ENCODE measurements around the gene CENPB.
"Not testable (repeated sequence)": the region's sequence is repeated elsewhere in the genome, so short reads cannot be mapped to it uniquely, and the experiment has no call there.

The CENPB gene, protein sequence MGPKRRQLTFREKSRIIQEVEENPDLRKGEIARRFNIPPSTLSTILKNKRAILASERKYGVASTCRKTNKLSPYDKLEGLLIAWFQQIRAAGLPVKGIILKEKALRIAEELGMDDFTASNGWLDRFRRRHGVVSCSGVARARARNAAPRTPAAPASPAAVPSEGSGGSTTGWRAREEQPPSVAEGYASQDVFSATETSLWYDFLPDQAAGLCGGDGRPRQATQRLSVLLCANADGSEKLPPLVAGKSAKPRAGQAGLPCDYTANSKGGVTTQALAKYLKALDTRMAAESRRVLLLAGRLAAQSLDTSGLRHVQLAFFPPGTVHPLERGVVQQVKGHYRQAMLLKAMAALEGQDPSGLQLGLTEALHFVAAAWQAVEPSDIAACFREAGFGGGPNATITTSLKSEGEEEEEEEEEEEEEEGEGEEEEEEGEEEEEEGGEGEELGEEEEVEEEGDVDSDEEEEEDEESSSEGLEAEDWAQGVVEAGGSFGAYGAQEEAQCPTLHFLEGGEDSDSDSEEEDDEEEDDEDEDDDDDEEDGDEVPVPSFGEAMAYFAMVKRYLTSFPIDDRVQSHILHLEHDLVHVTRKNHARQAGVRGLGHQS
- 59.4 to 127 reads per million in 2 donors for total RNA-seq

DNA sequence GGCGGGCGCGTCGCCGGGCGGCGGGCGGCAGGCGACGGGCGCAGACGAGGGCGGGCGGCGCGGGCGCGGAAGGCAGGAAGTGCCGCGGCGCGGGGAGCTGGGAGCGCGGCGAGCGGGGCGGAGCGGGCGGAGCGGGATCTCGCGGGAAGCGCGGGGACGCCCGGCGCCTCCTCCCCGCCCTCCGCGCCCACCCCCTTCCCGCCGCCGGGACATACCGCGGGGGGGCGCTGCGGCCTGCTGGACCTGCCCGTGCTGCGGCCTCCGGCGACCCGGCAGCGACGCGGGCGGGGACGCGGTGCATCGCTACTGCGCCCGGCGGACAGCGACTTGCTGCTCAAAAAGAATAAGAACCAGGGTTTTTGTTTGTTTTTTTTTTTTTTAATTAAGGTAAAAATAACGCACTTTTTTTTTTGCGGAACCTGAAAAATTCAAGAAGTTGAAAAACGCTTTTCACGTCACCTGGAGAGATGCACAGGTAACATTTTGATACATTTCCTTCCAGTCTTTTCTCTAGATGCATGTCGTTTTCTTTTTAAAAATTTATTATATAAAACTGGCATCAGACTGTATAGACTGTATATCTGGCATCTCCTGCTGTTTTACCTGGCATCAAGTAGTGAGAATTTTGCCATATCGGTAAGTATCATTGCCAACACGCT lies at the start of gene CENPB:
CENPB (minus strand) TSS at position 76 of the 659 bp plus-strand sequence. CDS start 257 bp downstream, outside the sequence.
- peak; percentile 92 for DNase-seq

DNA sequence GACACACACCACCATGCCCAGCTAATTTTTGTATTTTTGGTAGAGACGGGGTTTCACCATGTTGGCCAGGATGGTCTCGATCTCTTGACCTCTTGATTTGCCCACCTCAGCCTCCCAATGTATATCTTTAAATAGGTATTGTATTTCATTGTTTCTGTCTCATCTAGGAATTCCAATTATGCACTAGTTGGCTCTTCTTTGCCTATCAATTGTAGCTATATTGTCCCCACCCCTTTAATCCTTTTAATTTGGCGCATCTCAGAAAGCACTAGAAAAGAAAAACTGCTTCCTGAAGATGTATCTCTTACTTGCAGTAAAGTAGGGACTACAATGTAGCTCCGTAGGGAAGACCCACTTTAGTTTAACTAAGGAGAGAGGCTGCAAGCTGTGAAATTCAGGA lies 49.6 kb upstream of the CENPB start:
- no peak for DNase-seq

DNA sequence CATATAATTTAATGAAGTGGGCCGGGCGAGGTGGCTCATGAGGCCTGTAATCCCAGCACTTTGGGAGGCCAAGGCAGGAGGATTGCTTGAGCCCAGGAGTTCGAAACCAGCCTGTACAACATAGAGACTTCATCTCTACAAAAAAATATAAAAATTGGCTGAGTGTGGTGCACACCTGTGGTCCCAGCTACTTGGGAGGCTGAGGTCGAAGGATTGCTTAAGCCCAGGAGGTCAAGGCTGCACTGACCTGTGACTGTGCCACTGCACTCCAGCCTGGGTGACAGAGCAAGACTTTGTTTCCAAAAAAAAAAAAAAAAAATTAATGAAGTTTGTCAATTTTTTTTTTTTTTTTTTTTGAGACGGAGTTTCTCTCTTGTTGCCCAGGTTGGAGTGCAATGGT lies 43.4 kb upstream of the CENPB start:
- DNase-seq: not testable (repeated sequence)

DNA sequence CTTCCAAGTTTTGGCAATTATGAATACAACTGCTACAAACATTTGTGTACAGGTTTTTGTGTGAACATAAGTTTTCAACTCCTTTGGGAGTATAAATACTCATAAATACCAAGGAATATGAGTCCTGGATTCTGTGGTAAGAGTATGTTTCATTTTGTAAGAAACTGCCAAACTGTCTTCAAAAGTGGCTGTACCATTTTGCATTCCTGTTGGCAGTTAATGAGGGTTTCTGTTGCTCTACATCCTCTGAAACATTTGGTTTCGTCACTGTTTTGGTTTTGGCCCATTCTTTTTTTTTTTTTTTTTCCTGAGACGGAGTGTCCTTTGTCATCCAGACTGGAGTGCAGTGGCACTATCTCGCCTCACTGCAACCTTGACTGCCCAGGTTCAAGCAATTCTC lies 42.3 kb upstream of the CENPB start:
- DNase-seq: no peak

DNA sequence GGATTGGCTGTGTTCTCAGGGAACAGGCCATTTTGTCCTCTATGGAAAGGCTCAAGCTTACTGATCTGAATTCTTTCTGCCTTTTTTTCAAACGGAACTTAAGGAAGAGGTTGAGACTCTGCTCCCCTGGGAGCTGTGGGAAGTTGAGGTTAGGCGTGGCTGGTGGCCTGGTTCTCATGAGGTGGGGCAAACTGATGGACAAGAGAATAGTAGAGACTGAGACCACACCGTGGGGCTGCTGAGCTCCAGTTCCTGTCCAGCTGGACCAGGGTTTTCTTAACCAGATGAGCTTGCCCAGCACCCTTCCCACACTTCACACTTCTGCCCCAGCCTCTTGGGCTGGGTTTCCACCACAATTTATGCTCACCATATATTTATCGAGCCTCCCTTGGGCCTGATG lies 39.9 kb upstream of the CENPB start:
- DNase-seq: no peak

DNA sequence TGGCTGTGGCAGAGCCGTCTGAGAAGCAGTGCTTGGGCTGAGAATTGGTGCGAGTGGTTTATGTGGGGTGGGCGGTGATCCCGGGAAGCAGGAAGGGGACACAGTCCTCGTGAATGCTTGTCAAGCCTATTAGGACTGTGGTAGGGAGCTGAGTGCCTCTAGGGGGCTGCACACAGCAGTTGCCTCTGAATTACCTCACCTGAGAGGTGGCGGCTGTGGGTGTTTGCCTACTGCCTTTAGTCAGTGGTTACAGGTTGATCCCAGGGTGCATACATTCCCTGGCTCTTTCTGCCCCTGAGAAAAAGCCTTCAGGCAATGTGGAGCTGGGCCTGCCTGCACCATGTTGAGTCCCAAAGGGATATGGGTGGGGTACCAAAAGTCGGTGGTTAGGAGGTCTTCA lies 39.0 kb upstream of the CENPB start:
- no peak for DNase-seq

DNA sequence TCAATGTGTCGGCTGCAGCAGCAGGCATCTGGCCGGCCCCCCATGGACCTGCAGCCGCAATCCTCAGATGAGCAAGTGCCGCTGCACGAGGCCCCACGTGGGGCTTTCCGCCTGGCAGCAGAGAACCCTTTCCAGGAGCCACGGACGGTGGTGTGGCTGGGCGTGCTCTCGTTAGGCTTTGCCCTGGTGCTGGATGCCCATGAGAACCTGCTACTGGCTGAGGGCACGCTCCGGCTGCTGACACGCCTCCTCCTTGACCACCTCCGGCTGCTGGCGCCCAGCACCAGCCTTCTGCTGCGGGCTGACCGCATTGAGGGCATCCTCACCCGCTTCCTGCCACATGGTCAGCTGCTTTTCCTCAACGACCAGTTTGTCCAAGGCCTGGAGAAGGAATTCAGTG lies 37.3 kb upstream of the CENPB start:
- DNase-seq: no peak

DNA sequence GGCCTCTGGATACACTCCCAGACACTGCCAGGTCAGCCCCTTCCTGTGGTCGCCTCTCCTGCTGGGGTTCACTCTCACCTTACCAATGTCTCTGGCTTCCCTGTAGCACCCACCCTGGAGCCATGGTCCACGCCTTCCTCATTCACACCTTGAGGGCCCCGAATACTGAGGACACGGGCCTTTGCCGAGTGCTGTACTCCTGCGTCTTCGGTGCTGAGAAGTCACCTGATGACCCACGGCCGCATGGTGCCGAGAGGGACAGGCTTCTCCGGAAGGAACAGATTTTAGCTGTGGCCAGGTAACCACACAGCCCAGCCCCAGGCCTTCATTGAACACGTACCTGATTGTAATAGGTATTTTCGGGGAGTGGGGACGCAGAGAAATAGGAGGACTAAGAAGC lies 35.5 kb upstream of the CENPB start:
- no peak for DNase-seq

DNA sequence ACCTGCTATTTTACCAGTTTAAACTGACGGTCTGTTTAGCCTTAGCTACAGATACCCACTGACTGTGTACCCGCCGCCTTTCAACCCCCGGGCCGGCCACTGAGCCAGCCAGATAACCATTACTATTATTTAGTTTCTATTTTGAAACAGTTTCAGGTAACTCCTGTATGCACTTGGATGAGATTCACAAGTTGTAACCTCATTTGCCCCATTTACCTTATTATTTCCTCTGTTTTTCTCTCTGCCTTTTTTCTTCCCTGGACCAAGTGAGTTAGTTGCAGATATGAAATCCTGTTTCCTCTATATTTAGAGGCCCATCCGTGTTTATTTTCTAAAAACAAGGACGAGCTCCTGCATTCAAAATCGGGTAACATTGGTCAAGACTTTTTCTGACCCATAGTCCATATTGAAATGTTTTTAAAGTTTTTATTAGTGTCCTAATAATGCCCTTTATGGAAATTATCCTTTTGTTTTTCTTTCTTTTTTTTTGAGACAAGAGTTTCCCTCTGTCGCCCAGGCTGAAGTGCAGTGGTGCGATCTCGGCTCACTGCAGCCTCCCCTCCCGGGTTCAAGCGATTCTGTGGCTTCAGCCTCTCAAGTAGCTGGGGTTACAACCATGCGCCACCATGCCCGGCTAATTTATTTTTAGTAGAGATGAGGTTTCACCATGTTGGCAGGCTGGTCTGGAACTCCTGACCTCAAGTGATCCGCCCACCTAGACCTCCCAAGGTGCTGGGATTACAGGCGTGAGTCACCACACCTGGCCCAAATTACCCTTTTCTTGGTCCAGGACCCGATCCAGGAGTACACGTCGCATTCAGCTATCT lies 34.6 kb upstream of the CENPB start:
- no peak for DNase-seq

DNA sequence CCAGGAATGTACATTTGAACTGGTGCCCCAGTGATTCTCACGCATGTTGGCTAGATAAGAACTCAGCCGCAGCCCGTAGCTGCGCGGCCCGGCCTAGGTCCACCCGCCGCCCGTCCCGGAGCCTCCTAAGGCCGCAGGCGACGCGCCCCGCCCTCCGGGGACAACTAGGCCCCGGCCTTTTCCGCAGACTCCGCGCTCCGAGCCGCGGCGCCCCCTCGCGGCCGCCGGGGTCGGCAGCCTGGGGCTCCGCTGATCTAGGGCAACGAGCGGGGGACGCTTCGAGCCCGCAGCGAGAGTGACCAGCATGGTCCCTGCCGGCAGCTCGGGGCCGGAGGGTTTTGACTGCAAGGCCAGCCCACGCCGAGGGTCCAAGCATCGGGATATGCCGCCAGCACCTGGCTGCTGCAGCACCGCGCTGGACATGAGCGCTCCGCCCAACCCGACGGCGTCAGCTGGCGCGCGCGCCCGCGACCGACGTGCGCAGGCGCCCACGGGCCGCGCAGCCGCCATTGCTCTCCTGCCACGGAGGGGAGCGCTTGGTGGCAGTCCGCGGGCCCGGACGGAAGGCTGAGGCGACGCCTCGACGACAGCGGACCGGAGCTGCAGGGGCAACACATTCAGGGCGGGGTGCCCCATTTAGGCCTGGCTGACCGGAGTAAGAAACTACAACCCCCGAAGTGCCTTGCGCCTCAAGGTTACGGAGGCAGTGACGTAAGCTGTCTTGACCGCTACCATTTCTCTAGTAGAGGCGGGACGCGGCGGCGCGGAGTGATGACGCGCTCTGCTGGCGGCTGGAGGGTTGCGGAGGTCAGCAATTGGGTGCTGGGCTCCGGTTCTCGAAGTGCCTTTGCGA lies 33.7 kb upstream of the CENPB start, which contains the start of gene AP5S1:
AP5S1 (plus strand) TSS at position 500 of the 853 bp plus-strand sequence. CDS start 1,571 bp downstream, outside the sequence.
- DNase-seq: peak; percentile 90

DNA sequence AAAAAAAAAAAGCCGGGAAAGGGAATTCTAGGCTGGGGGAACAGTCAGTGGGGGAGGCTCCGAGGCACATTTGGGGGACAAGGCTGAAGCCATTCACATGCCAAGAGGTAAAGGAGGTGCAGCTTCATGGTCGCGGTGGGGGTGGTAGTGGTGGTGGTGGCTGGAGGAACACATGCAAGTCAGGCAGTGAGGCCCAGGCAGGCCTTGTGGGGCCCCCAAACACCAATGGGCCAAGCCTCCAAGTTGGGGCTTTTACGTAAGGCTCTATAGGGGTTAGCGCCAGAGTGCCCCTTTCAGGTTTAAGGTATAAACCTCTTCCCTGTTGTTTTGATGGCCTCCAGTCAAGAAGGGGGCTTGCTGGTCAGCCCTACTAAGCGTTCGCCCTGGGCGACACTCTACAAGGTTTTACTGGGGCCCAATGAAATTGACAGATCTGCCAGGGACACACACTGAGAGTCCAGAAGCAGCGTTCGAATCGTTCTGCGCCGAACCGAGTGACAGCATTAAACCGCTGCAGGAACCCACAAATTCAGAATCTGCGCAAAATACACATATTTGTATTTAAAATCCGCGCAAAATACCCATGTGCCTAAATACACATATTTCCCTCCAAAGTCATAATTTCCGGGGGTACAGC lies 33.0 kb upstream of the CENPB start:
- no peak for DNase-seq

DNA sequence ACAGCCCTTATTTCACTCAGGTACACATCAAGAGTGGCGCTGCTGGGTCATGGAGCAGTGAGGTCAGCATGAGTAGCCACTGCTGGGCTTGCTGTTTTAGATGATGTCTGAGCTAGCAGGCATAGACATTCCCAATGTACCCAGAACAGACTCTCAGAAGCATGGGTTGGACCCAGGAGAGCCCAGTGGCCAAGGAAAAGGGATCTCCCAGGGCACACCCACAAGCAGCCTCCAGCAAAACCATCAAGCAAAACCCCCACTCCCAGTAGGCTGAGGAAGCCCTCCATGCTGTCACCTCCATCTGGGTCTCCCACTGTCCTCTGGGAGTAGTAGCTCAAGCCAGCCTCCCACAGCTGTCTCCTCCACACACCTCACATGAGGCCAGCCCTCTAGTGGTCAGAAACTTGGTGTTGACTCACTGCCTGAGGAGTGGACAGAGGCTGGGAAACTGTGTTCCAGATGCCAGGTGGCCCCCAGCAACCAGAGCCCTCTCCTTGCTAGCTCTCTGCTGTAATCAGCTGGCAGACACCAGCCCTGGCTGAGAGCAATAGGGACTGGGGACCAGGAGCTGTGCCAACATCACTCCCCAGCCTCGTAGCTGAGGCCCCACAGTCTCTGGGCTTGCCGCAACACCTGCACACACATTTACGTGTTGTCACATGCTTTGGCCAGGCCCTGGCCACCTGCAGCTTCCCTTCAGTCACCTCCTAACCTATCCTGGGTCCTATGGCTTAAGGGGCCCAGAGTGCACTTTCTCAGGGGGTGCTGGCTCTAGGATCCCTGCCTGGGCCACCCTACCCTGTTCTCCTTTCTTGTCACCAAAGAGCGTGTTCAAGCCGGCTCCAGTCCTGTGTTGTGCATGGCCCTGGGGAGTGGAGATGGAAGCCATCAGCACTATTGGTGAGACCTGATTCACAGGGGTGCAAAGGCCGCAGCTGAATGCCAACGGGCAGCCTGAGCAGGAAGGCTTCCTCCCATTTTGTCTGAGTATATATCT lies 31.9 kb upstream of the CENPB start:
- no peak for DNase-seq

DNA sequence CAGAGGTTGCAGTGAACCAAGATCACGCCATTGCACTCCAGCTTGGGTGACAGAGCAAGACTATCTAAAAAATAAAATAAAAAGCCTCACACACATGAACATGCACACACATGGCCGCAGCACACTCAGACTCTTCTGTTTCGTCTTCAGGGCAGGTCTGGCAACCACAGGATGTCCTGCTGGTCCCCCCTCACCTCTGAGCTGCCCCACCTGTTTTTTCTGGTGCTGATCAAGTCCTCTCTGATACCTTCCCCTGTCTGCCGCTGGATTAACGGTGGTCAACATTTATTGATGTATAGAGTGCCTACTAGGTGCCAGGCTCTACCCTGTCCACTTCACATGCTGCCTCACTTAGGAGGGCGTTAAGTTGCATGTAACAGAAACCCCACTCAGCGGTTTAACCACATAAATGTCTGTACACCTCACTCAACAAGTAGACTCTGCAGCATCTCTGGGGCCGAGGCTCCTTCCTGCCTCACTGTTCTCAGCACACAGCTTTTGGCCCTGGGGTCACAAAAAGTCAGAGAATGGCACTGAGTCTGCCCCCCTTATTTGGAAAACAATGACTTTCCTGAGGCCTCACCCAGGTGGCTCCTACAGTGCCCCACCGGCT lies 29.3 kb upstream of the CENPB start:
- DNase-seq: no peak

DNA sequence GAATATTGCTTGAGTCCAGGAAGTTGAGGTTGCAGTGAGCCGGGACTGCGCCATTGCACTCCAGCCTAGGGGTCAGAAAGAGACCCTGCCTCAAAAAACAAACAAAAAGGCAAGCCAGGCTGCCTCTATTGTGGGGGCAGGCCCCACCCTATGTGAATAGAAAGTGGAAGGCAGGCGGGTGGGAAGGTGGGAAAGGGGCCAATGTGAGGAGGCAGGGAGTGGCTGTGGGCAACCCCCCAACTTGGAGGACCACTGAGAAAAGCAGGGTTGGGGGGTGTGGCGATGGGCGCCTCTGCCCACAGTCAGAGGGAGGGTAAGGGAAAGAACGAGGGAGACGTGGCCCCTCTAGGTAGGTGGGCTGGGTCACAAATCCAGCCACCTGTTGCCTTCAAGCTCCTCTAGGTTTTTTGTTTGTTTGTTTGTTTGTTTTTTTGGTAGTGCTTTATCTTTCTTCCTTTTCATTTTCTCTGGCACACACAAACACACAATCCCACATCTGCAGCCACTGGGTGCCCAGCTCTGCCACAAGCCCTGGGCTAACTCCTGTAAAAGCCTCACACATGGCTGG lies 28.5 kb upstream of the CENPB start:
- DNase-seq: no peak

DNA sequence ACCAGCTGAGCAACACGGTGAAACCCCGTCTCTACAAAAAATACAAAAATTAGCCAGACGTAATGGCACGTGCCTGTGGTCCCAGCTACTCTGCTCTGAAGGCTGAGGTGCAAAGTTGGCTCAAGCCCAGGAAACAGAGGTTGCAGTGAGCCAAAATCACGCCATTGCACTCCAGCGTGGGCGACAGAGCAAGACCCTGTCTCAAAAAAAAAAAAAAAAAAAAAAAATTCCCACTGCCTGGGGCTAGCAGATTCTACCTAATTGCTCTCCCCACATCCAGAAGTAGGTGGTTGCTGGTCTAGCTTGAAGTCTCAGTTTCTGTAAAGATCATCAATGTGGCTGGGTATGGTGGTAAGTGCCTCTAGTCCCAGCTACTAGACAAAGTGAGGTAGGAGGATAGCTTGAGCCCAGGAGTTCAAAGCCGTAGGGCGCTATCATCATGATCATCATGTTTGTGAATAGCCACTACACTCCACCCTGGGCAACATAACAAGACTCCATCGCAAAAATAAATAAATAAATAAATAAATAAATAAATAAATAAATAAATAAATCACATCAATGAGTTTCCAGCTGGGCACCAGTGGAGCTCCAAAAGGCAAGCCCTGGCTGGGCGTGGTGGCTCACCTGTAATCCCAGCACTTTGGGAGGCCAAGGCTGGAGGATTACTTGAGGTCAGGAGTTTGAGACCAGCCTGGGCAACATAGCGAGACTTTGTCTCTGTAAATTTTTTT lies 27.5 kb upstream of the CENPB start:
- DNase-seq: no peak

DNA sequence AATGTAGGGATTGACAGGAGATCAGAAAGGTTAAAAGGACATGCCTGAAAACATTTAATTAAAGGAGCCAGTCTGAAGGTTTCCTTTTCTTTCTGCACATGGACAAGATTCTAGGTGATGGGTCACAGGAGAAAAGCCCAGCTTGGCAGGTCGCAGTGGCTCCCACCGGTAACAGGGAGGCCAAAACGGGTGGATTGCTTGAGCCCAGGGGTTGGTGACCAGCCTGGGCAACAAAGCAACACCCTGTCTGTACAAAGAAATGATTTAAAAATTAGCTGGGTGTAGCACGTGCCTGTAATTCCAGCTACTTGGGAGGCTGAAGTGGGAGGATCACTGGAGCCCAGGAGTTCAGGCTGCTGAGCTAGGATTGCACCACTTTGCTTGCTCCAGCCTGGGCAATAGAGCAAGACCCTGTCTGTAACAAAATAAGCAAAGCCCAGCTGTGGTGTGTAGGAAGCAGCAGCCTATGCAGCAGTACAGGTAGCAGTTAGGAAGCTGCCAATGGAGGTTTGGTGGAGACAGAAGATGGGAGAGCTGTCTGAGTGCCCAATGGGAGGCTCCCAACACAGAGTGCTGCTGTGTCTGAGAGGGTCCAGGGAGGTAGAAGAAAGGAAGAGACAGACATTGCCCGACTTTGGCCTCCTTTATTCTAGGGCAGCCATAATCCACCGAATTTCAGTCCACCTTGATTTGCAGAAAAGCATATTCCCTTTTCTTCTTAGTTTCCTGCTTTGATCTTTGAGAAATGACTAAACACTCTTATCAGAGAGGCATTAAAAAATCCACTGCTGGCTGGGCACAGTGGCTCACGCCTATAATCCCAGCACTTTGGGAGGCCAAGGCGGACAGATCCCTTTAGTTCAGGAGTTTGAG lies 26.7 kb upstream of the CENPB start:
- no peak for DNase-seq

DNA sequence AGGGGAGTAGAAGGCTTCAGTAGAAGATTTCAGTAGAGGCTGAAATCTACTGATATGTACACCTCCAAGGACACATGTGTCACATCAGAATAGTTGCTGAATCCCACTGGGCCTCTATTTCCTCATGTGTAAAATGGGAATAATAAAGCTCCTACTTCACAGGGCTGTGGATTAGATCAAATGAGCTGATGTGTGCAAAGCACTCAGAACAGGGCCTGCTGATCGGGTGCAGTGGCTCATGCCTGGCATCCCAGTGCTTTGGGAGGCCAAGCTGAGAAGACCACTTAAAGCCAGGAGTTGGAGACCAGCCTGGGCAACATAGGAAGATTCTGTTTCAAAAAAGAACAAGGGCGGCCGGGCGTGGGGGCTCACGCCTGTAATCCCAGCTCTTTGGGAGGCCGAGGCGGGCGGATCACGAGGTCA lies 25.7 kb upstream of the CENPB start:
- no peak for DNase-seq

All from T-helper 9 cell (primary cell).